Natural killer cell (primary cell): ENCODE measurements around the gene ZFYVE21. TPM values are rescaled to one million over a fixed set of nuclear protein-coding genes. Genes with fewer than 3 reads are reported as not detected.

Experiments used
- ATAC-seq, 3 donors: fragments of 150-1000 bp in 2 of 3; fragments of 200-7000 bp in 1 of 3; cut with Tn5 transposase; 1 replicate in 1 of 3; 2 replicates in 2 of 3; pipeline ENCODE4 v1.10.0; 2021; ENCODE audit warnings: mild to moderate bottlenecking in 2 of 3, moderate library complexity in 2 of 3
- DNase-seq, 2 donors: peaks; one replicate each; pipeline versions ENCODE4 v3.0.0 to v3.0.0-alpha.2; 2013 to 2021; ENCODE audit warnings: mixed read lengths in 1 of 2
- H3K27ac ChIP-seq: one replicate; pipeline ENCODE4 v1.5.1; 2013; ENCODE audit warnings: mild to moderate bottlenecking, low read length
- H3K27me3 ChIP-seq: one replicate; pipeline ENCODE4 v1.6.1; 2013; ENCODE audit warnings: low read length; ENCODE audit not compliant: control insufficient read depth, insufficient read depth
- H3K36me3 ChIP-seq: one replicate; pipeline ENCODE4 v1.6.1; 2013; ENCODE audit warnings: low read length; ENCODE audit not compliant: control insufficient read depth, insufficient read depth
- H3K4me1 ChIP-seq: one replicate; pipeline ENCODE4 v1.6.1; 2013; ENCODE audit warnings: low read length; ENCODE audit not compliant: control insufficient read depth, insufficient read depth
- H3K4me3 ChIP-seq: one replicate; pipeline ENCODE4 v1.5.1; 2013; ENCODE audit warnings: low read length
- H3K9me3 ChIP-seq: one replicate; pipeline ENCODE4 v1.6.1; 2013; ENCODE audit warnings: low read length; ENCODE audit not compliant: control insufficient read depth, insufficient read depth
- H3K27ac Mint-ChIP-seq, 2 donors: one replicate each; pipeline ENCODE4 v1.8.0; 2022; ENCODE audit warnings: mild to moderate bottlenecking in 2 of 2, mixed read lengths in 2 of 2, moderate library complexity in 1 of 2
- H3K27me3 Mint-ChIP-seq, 2 donors: one replicate each; pipeline ENCODE4 v1.8.0; 2022; ENCODE audit warnings: low read depth in 2 of 2, mixed read lengths in 2 of 2
- H3K36me3 Mint-ChIP-seq: one replicate; pipeline ENCODE4 v1.8.0; 2022; ENCODE audit warnings: mixed read lengths
- H3K4me1 Mint-ChIP-seq, 2 donors: one replicate each; pipeline ENCODE4 v1.8.0; 2022; ENCODE audit warnings: mixed read lengths in 2 of 2
- H3K4me3 Mint-ChIP-seq: one replicate; pipeline ENCODE4 v1.8.0; 2022; ENCODE audit warnings: mild to moderate bottlenecking, moderate library complexity, mixed read lengths
- H3K9me3 Mint-ChIP-seq, 2 donors: one replicate each; pipeline ENCODE4 v1.8.0; 2022; ENCODE audit warnings: mixed read lengths in 2 of 2
- WGBS: methylation state at CpG from one replicate; pipeline ENCODE4 v1.1.7; 2013; ENCODE audit warnings: missing lambda C conversion rate; ENCODE audit not compliant: insufficient coverage; 5-methylcytosine and 5-hydroxymethylcytosine counted together
- intact Hi-C: fragments of 100-400 bp; cut with micrococcal nuclease; formaldehyde crosslinking; loops from one replicate; pipeline ENCODE4 v1.14.2; 2022
- total RNA-seq, 4 donors: library from RNA; stranded (reverse); fragments of 120-200 nt in 1 of 4; gene quantifications; one replicate each; pipeline versions ENCODE4 v1.2.3 to v1.2.4, GENCODE V29; 2013 to 2022
- TF ChIP-seq, protein P1 (sequence below): fragments of 200-600 bp; IDR thresholded peaks from one replicate; pipeline ENCODE4 v1.8.0; 2022; ENCODE audit warnings: antibody characterized with exemption

The ZFYVE21 gene
- total RNA-seq, 3 donors from 2014 or later (not counting 1 experiment from before 2014, with no cell fraction given) = 5.9 to 10.7 (median 8.5) TPM

DNA sequence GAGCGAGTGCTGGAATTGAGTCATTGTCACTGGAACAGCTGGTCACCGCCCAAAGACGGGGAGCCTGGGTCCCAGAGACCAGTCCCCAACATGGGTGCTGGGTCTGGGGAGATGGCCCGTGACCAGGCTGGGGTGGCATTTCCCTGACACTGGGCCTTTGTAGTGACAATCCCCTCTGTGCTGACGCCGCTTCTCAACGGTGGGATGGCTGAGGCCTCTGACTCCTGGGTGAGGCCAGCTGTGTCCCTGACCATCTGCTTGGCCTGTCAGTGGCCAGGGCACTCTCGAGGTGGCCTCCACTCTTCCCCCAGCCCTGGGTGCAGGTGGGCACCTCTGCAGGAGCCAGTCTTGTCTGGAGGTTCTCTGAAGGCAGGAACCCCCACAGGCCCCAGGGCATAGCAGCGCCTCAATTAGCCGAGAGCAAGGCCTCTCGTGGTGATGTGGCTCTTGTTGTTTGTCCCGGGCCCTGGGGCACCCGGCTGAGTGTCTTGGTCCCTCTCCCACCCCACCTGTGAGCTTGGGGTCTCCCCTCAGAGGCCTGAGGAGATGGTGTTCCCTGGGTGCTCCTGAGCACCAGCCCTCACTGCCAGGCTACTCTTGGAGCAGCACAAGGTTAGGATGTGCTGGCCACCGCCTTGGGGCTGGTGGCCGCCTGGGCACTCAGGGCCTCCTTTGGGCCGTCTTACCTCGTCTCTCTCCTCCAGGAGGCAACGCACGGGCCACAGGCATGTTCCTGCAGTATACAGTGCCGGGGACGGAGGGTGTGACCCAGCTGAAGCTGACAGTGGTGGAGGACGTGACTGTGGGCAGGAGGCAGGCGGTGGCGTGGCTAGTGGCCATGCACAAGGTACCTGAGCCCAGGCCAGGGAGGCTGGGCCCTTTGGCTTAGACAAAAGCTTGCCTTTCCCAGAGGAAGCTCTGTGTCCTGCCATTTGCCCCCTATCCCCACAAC is 16.6 kb downstream of the ZFYVE21 start:
- ATAC-seq = no peak
- no peak overlapping the region for H3K4me3 Mint-ChIP-seq
- 97% methylated on average over 24 of the region's 24 CpGs for WGBS
- Histone ChIP-seq H3K27ac (no peak overlapping the region), H3K36me3 (peaks cover 18% of the 10 kb centered on the region), H3K27me3 (no peaks in the 10 kb centered on the region), H3K4me3 (no peak overlapping the region), H3K4me1 (no peaks in the 10 kb centered on the region), H3K9me3 (no peaks in the 10 kb centered on the region)
- H3K27ac Mint-ChIP-seq = peak overlapping the region in 1 of 2 donors; percentile 24
- H3K27me3 Mint-ChIP-seq = no peaks in the 10 kb centered on the region
- TF ChIP-seq, protein P1, sequence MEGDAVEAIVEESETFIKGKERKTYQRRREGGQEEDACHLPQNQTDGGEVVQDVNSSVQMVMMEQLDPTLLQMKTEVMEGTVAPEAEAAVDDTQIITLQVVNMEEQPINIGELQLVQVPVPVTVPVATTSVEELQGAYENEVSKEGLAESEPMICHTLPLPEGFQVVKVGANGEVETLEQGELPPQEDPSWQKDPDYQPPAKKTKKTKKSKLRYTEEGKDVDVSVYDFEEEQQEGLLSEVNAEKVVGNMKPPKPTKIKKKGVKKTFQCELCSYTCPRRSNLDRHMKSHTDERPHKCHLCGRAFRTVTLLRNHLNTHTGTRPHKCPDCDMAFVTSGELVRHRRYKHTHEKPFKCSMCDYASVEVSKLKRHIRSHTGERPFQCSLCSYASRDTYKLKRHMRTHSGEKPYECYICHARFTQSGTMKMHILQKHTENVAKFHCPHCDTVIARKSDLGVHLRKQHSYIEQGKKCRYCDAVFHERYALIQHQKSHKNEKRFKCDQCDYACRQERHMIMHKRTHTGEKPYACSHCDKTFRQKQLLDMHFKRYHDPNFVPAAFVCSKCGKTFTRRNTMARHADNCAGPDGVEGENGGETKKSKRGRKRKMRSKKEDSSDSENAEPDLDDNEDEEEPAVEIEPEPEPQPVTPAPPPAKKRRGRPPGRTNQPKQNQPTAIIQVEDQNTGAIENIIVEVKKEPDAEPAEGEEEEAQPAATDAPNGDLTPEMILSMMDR = no peak
- DNase-seq = no peak
- intact Hi-C loops = no loop called here
- no peaks in the 10 kb centered on the region for H3K4me1 Mint-ChIP-seq
- no peaks in the 10 kb centered on the region for H3K9me3 Mint-ChIP-seq
- H3K36me3 Mint-ChIP-seq = no peaks in the 10 kb centered on the region

DNA sequence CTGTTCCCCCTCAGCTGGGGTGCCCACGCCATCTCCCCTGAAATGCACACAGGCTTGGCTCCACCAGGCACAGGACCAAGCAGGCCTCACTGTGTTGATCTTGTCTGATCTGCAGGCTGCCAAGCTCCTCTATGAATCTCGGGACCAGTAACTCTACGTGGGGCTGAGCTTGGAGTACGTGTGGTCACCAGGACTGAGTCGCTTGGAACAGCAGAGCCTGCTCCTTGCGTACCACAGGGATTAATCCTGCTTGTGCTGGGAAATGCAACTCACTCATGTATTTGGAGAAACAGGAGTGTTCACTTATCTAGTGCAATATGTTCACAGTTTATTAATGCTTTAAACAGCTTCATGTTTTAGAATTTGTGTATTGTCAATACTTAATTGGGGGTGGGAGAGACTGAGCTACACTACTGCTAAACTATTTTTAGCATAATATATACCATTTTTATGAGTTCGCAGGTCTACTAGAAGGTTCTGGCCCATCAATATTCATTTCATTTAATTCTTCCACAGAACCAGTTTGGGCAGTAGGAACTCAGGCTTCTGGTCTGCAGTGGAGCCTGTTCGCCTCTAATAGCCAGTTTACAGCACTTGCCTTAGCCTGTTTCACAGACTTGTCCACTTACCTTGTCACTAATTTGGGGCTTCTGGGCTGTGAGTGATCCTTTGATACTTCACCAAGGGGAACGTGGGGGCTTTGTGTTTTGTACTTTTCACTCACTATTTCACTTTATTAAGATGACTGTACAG is 17.4 kb downstream of the ZFYVE21 start:
- Mint-ChIP-seq H3K9me3 (no peaks in the 10 kb centered on the region), H3K4me3 (no peak overlapping the region), H3K27ac (peak overlapping the region in 1 of 2 donors; percentile 24), H3K4me1 (no peaks in the 10 kb centered on the region), H3K27me3 (no peaks in the 10 kb centered on the region), H3K36me3 (no peaks in the 10 kb centered on the region)
- TF ChIP-seq, protein P1 = no peak
- Histone ChIP-seq H3K36me3 (peaks cover 22% of the 10 kb centered on the region), H3K27ac (no peak overlapping the region), H3K4me1 (no peaks in the 10 kb centered on the region), H3K27me3 (no peaks in the 10 kb centered on the region), H3K4me3 (no peak overlapping the region), H3K9me3 (no peaks in the 10 kb centered on the region)
- DNase-seq = no peak
- intact Hi-C loops = no loop called here
- WGBS = 97% methylated on average over 8 of the region's 9 CpGs
- ATAC-seq = no peak

DNA sequence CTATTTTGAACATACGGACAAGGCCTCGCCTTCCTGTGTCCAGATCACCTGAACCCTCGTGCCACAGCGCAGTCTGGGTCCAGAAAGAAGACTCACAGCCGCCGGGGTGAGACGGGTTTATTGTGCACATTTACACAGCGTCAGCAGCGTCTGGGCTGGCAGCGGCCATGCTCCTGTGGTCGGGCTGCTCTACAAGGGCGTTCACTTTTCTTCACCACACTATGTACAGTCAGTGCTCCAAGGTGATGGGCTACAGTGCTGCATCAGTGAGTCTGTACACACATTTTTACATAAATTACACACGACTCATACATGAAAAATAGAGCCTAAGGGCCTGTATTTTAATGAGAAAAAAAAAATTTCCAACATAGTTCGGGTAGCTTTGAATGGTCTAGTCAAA is 18.0 kb downstream of the ZFYVE21 start:
- peaks cover 22% of the 10 kb centered on the region for H3K36me3 ChIP-seq
- no peaks in the 10 kb centered on the region for H3K9me3 ChIP-seq
- Mint-ChIP-seq H3K4me1 (no peaks in the 10 kb centered on the region), H3K27me3 (no peaks in the 10 kb centered on the region), H3K9me3 (no peaks in the 10 kb centered on the region), H3K4me3 (no peak overlapping the region), H3K36me3 (no peaks in the 10 kb centered on the region), H3K27ac (no peak overlapping the region)
- H3K4me3 ChIP-seq = no peak overlapping the region
- H3K27ac ChIP-seq = no peak overlapping the region
- no peak for DNase-seq
- 95% methylated on average over 13 of the region's 14 CpGs for WGBS
- H3K27me3 ChIP-seq = no peaks in the 10 kb centered on the region
- intact Hi-C loops = no loop called here
- no peak for ATAC-seq
- H3K4me1 ChIP-seq = no peaks in the 10 kb centered on the region
- TF ChIP-seq, protein P1 = no peak
